Mesendoderm (in vitro differentiated cells): ENCODE results near the gene GPBP1.
"Not testable (repeated sequence)": the region's sequence is repeated elsewhere in the genome, so short reads cannot be mapped to it uniquely, and the experiment has no call there.

Experiments used
- DNase-seq: peaks from one replicate; pipeline ENCODE4 v3.0.0; 2013
- H2AK5ac ChIP-seq: 2 replicates; pipeline ENCODE4 v1.6.1; 2013; ENCODE audit warnings: low read length, inconsistent platforms
- H2BK120ac ChIP-seq: 2 replicates; pipeline ENCODE4 v1.6.1; 2013; ENCODE audit warnings: low read depth, mild to moderate bottlenecking, low read length, moderate library complexity, mixed read lengths
- H2BK15ac ChIP-seq: replicated peaks from 2 replicates; pipeline ENCODE4 v1.6.1; 2013; ENCODE audit warnings: low read depth, mild to moderate bottlenecking, moderate library complexity
- H2BK5ac ChIP-seq: 2 replicates; pipeline ENCODE4 v1.6.1; 2013; ENCODE audit warnings: low read length, inconsistent platforms
- H3K18ac ChIP-seq: 2 replicates; pipeline ENCODE4 v1.6.1; 2013; ENCODE audit warnings: mild to moderate bottlenecking, low read length, mixed read lengths
- H3K23ac ChIP-seq: one replicate; pipeline ENCODE4 v1.6.1; 2013; ENCODE audit warnings: low read length
- H3K27ac ChIP-seq: 2 replicates; pipeline ENCODE4 v1.5.1; 2013; ENCODE audit warnings: low read depth, mild to moderate bottlenecking, inconsistent platforms, low read length, moderate library complexity
- H3K27me3 ChIP-seq: 2 replicates; pipeline ENCODE4 v1.6.1; 2013; ENCODE audit warnings: low read length, control low read depth, mild to moderate bottlenecking, inconsistent platforms; ENCODE audit not compliant: insufficient read depth, poor library complexity
- H3K36me3 ChIP-seq: 2 replicates; pipeline ENCODE4 v1.6.1; 2013; ENCODE audit warnings: low read length, inconsistent platforms; ENCODE audit not compliant: control insufficient read depth, insufficient read depth
- H3K4ac ChIP-seq: one replicate; pipeline ENCODE4 v1.6.1; 2013; ENCODE audit warnings: low read depth, mild to moderate bottlenecking, low read length, moderate library complexity
- H3K4me1 ChIP-seq: 2 replicates; pipeline ENCODE4 v1.6.1; 2013; ENCODE audit warnings: low read depth, low read length, inconsistent platforms; ENCODE audit not compliant: control insufficient read depth
- H3K4me2 ChIP-seq: 2 replicates; pipeline ENCODE4 v1.6.1; 2013; ENCODE audit warnings: low read length
- H3K4me3 ChIP-seq: 2 replicates; pipeline ENCODE4 v1.5.1; 2013; ENCODE audit warnings: mild to moderate bottlenecking, low read length
- H3K56ac ChIP-seq: one replicate; pipeline ENCODE4 v1.6.1; 2013; ENCODE audit warnings: low read length
- H3K79me1 ChIP-seq: 2 replicates; pipeline ENCODE4 v1.6.1; 2013; ENCODE audit warnings: low read length, inconsistent platforms
- H3K79me2 ChIP-seq: 2 replicates; pipeline ENCODE4 v1.6.1; 2013; ENCODE audit warnings: mild to moderate bottlenecking, low read length; ENCODE audit not compliant: control insufficient read depth, insufficient read depth
- H3K9ac ChIP-seq: 2 replicates; pipeline ENCODE4 v1.6.1; 2013; ENCODE audit warnings: low read length, inconsistent platforms
- H4K5ac ChIP-seq: one replicate; pipeline ENCODE4 v1.6.1; 2013; ENCODE audit warnings: low read length
- H4K8ac ChIP-seq: one replicate; pipeline ENCODE4 v1.6.1; 2013; ENCODE audit warnings: low read depth, mild to moderate bottlenecking, control low read depth, low read length, moderate library complexity
- WGBS: extraction: QIAGEN DNeasy Blood & Tissue Kit; methylation state at CpG from one replicate; pipeline ENCODE4 v1.1.7; 2013; ENCODE audit warnings: low lambda C conversion rate, missing lambda C conversion rate; ENCODE audit not compliant: insufficient coverage; ENCODE audit errors: extremely low coverage; 5-methylcytosine and 5-hydroxymethylcytosine counted together

Gene GPBP1

GRCh38 chr5:57155033-57155432 is 18.8 kb upstream of the GPBP1 start:
- Histone ChIP-seq H3K56ac (no peak overlapping the region), H3K4ac (no peak overlapping the region), H4K5ac (no peak overlapping the region), H3K4me1 (no peaks in the 10 kb centered on the region), H3K79me2 (no peaks in the 10 kb centered on the region), H2BK5ac (no peak overlapping the region), H3K4me2 (no peak overlapping the region), H3K18ac (no peak overlapping the region), H3K4me3 (no peak overlapping the region), H3K79me1 (no peaks in the 10 kb centered on the region), H2BK15ac (no peak overlapping the region), H3K27me3 (no peaks in the 10 kb centered on the region), H3K36me3 (no peaks in the 10 kb centered on the region), H2AK5ac (no peak overlapping the region), H3K27ac (no peak overlapping the region), H3K9ac (no peak overlapping the region), H2BK120ac (no peak overlapping the region), H4K8ac (no peak overlapping the region), H3K23ac (no peak overlapping the region)
- no CpG with 5 or more reads among the region's 2 CpGs for WGBS
- DNase-seq: no peak

GRCh38 chr5:57157131-57157530 is 16.7 kb upstream of the GPBP1 start:
- H2BK120ac ChIP-seq: no peak overlapping the region
- no peak for DNase-seq

GRCh38 chr5:57157666-57158065 is 16.2 kb upstream of the GPBP1 start:
- no CpG with 5 or more reads among the region's 7 CpGs for WGBS
- Histone ChIP-seq H3K4me3 (no peak overlapping the region), H3K23ac (no peak overlapping the region), H2BK15ac (no peak overlapping the region), H3K4ac (no peak overlapping the region), H2BK120ac (no peak overlapping the region), H3K18ac (no peak overlapping the region), H2BK5ac (no peak overlapping the region), H3K27ac (no peak overlapping the region), H3K4me2 (no peak overlapping the region), H4K8ac (no peak overlapping the region), H3K56ac (no peak overlapping the region), H4K5ac (no peak overlapping the region), H3K79me2 (no peaks in the 10 kb centered on the region), H3K79me1 (no peaks in the 10 kb centered on the region), H2AK5ac (no peak overlapping the region), H3K36me3 (no peaks in the 10 kb centered on the region), H3K27me3 (no peaks in the 10 kb centered on the region), H3K9ac (no peak overlapping the region), H3K4me1 (no peaks in the 10 kb centered on the region)
- no peak for DNase-seq

More at GRCh38 chr5:57157131-57157530, 16.7 kb upstream of the GPBP1 start:
- H3K27ac ChIP-seq: no peak overlapping the region
- no peak overlapping the region for H2BK5ac ChIP-seq
- no peak overlapping the region for H2BK15ac ChIP-seq
- H3K4me2 ChIP-seq: no peak overlapping the region
- H2AK5ac ChIP-seq: no peak overlapping the region
- H3K9ac ChIP-seq: no peak overlapping the region
- H3K79me1 ChIP-seq: no peaks in the 10 kb centered on the region
- H3K4ac ChIP-seq: no peak overlapping the region
- H3K27me3 ChIP-seq: no peaks in the 10 kb centered on the region
- H3K56ac ChIP-seq: no peak overlapping the region
- no peak overlapping the region for H4K8ac ChIP-seq
- H3K79me2 ChIP-seq: no peaks in the 10 kb centered on the region
- H3K36me3 ChIP-seq: no peaks in the 10 kb centered on the region
- H3K4me1 ChIP-seq: no peaks in the 10 kb centered on the region
- no CpG with 5 or more reads among the region's 2 CpGs for WGBS
- no peak overlapping the region for H4K5ac ChIP-seq
- H3K23ac ChIP-seq: no peak overlapping the region
- no peak overlapping the region for H3K18ac ChIP-seq
- H3K4me3 ChIP-seq: no peak overlapping the region

GRCh38 chr5:57163553-57164006 is 10.3 kb upstream of the GPBP1 start:
- Histone ChIP-seq H3K23ac (no peak overlapping the region), H2BK5ac (no peak overlapping the region), H3K4ac (no peak overlapping the region), H3K9ac (no peak overlapping the region), H3K4me1 (no peaks in the 10 kb centered on the region), H3K36me3 (no peaks in the 10 kb centered on the region), H3K18ac (no peak overlapping the region), H2BK15ac (no peak overlapping the region), H3K4me2 (no peak overlapping the region), H3K27ac (no peak overlapping the region), H4K5ac (no peak overlapping the region), H3K4me3 (no peak overlapping the region), H3K56ac (no peak overlapping the region), H4K8ac (no peak overlapping the region), H2BK120ac (no peak overlapping the region), H3K27me3 (no peaks in the 10 kb centered on the region), H3K79me1 (no peaks in the 10 kb centered on the region), H3K79me2 (no peaks in the 10 kb centered on the region), H2AK5ac (no peak overlapping the region)
- DNase-seq: no peak
- WGBS: no CpG with 5 or more reads among the region's 3 CpGs

- H3K27ac ChIP-seq: no peak overlapping the region
- no peak overlapping the region for H3K9ac ChIP-seq
- H3K27me3 ChIP-seq: no peaks in the 10 kb centered on the region
- no peak overlapping the region for H3K4ac ChIP-seq
- no peak overlapping the region for H4K5ac ChIP-seq
- no peak overlapping the region for H4K8ac ChIP-seq
- no peaks in the 10 kb centered on the region for H3K36me3 ChIP-seq
- no peaks in the 10 kb centered on the region for H3K79me1 ChIP-seq
- no peaks in the 10 kb centered on the region for H3K79me2 ChIP-seq
- no peak overlapping the region for H2BK120ac ChIP-seq
- WGBS: no CpG with 5 or more reads among the region's 8 CpGs
- H3K4me2 ChIP-seq: no peak overlapping the region
- H3K56ac ChIP-seq: no peak overlapping the region
- H3K23ac ChIP-seq: no peak overlapping the region
- no peak overlapping the region for H2BK15ac ChIP-seq
- H2AK5ac ChIP-seq: no peak overlapping the region
- no peak for DNase-seq
- no peak overlapping the region for H3K18ac ChIP-seq
- H3K4me1 ChIP-seq: no peaks in the 10 kb centered on the region
- no peak overlapping the region for H2BK5ac ChIP-seq
- H3K4me3 ChIP-seq: no peak overlapping the region
Measured at GRCh38 chr5:57164124-57164523, 9.7 kb upstream of the GPBP1 start.

GRCh38 chr5:57165171-57165570 is 8.7 kb upstream of the GPBP1 start:
- H3K27me3 ChIP-seq, H3K4ac ChIP-seq, H4K8ac ChIP-seq, H3K18ac ChIP-seq, DNase-seq, H3K56ac ChIP-seq, H3K27ac ChIP-seq, H3K9ac ChIP-seq, H4K5ac ChIP-seq, H2AK5ac ChIP-seq, H2BK120ac ChIP-seq, H3K79me2 ChIP-seq, H3K4me2 ChIP-seq, H3K23ac ChIP-seq, H3K36me3 ChIP-seq, H2BK5ac ChIP-seq, H3K4me1 ChIP-seq, H3K79me1 ChIP-seq, H3K4me3 ChIP-seq, H2BK15ac ChIP-seq: not testable (repeated sequence)
- WGBS: no CpG with 5 or more reads among the region's 3 CpGs
